Measurements from ENCODE around the gene DICER1.

DICER1 gene

DNA sequence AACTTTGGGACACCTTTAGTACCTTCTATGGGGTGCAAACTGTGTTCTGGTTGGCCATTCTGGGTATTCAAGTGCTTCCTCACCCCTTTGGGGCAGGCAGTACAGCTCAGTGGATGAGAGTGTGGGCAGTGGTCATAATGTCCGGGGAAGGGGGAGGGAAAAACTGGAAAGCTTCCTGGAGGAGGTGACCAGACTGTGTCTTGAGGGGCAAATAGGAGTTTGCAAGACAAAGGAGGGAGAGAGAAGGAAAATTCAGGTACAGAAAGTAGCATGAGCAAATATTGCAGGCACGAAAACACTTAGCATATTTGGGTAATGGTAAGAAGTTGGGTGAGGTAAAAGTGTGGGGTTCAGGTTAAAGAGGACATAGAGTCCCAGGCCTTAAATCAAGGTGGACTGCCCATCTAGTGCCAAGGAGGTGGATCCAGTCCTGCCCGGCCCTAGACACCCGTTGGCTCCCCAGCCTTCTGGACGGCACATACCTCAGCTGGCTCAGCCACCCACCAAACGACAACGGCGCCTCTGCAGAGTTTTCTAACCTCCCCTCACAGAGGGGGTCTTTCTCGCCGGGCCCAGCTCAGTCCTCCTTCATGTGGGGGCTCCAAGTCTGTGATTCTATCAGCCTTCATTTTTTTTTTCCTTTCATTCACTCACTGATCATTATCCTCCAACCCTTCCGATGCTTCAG, 86.4 kb downstream of the DICER1 start:
- POLR2A ChIA-PET = interaction anchor here (0.7 kb wide), 1 partner anchor 16 kb away, joined by 3 read pairs; no protein-coding TSS in a partner anchor
- CTCF ChIA-PET = no interaction called here
- no peak overlapping the region for H3K4me3 ChIP-seq (ENCODE audit: low read depth, low read length)
- no peak for DNase-seq (ENCODE audit: low read depth, low spot score)
- TF ChIP-seq, protein P1, sequence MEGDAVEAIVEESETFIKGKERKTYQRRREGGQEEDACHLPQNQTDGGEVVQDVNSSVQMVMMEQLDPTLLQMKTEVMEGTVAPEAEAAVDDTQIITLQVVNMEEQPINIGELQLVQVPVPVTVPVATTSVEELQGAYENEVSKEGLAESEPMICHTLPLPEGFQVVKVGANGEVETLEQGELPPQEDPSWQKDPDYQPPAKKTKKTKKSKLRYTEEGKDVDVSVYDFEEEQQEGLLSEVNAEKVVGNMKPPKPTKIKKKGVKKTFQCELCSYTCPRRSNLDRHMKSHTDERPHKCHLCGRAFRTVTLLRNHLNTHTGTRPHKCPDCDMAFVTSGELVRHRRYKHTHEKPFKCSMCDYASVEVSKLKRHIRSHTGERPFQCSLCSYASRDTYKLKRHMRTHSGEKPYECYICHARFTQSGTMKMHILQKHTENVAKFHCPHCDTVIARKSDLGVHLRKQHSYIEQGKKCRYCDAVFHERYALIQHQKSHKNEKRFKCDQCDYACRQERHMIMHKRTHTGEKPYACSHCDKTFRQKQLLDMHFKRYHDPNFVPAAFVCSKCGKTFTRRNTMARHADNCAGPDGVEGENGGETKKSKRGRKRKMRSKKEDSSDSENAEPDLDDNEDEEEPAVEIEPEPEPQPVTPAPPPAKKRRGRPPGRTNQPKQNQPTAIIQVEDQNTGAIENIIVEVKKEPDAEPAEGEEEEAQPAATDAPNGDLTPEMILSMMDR (IDR thresholded peaks at IDR 0.05; ENCODE audit: insufficient read depth, low read length, missing control alignments) = no peak

- ChIA-PET POLR2A (no interaction called here), CTCF (no interaction called here)
- TF ChIP-seq, protein P1 (IDR thresholded peaks at IDR 0.05; ENCODE audit: insufficient read depth, low read length, missing control alignments) = no peak
- no peak overlapping the region for H3K4me3 ChIP-seq (ENCODE audit: low read depth, low read length)
- no peak for DNase-seq (ENCODE audit: low read depth, low spot score)
These were observed 87.8 kb downstream of the DICER1 start for GRCh38 chr14:95069547-95069946.

DNA sequence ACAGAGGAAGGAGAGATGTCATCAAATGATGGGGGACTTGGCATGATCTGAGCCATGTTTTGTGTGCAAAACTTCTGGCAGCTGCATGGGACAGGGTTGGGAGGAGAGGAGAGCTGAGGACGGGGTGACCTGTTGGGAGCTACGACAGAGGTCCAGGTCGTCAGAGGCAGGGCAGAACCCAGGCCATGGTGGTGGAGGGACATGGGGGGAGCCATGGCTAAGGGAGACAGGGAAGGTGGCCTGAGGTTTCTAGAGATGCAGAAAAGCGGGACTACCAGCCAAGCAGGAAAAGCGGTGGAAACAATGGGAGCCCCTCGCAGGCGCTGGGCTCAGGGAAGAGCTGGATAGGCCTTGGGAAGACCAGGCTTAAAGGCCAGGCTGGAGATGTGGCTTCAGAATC, 88.3 kb downstream of the DICER1 start:
- CTCF ChIA-PET = no interaction called here
- H3K4me3 ChIP-seq (ENCODE audit: low read depth, low read length) = no peak overlapping the region
- POLR2A ChIA-PET = no interaction called here
- TF ChIP-seq, protein P1 (IDR thresholded peaks at IDR 0.05; ENCODE audit: insufficient read depth, low read length, missing control alignments) = no peak
- no peak for DNase-seq (ENCODE audit: low read depth, low spot score)

GRCh38 chr14:95068521-95068920, 88.8 kb downstream of the DICER1 start:
- H3K4me3 ChIP-seq (ENCODE audit: low read depth, low read length) = no peak overlapping the region
- CTCF ChIA-PET = no interaction called here
- no peak for DNase-seq (ENCODE audit: low read depth, low spot score)
- POLR2A ChIA-PET = no interaction called here
- TF ChIP-seq, protein P1 (IDR thresholded peaks at IDR 0.05; ENCODE audit: insufficient read depth, low read length, missing control alignments) = no peak

DNA sequence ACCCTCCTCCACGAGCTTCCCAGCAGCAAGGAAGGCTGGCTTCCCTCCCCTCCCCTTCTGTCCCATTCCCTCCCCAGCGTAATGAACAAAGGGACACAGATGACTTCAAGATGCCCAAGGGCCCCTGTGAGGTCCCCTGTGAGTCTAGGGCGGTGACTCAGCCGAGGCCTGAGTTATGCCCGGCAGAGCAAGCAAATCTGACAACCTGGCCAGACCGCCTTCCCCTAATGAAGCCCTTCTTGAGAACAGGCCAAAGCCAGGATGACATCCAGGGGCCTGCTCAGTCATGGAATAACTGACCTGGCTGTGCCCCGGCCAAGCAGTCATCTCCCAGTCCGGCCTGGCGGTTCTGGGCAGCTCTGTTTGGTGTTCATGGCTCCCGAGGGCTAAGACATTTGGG, 89.2 kb downstream of the DICER1 start:
- POLR2A ChIA-PET = no interaction called here
- TF ChIP-seq, protein P1 (IDR thresholded peaks at IDR 0.05; ENCODE audit: insufficient read depth, low read length, missing control alignments) = no peak
- CTCF ChIA-PET = no interaction called here
- H3K4me3 ChIP-seq (ENCODE audit: low read depth, low read length) = no peak overlapping the region
- DNase-seq (ENCODE audit: low read depth, low spot score) = no peak

DNA sequence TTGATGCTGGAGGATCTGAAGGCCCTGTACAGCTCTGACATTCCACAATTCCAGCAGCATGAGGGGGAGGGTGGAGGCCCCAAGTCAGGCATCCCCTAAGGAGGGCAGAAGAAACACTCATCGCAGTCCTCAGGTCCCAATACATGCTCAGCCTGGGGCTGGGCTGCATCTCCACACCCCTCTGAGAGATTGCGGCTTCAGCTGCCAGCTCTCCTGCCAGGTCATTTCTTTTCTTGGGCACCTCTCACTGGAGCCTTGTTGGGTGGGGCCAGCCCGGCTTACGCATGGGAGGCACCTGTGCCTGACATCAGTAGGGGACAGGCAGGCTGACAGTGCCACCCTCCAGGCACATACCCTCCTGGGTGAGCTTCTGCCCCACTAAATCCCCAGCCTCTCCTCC, 89.8 kb downstream of the DICER1 start:
- POLR2A ChIA-PET = no interaction called here
- TF ChIP-seq, protein P1 (IDR thresholded peaks at IDR 0.05; ENCODE audit: insufficient read depth, low read length, missing control alignments) = no peak
- H3K4me3 ChIP-seq (ENCODE audit: low read depth, low read length) = no peak overlapping the region
- no peak for DNase-seq (ENCODE audit: low read depth, low spot score)
- CTCF ChIA-PET = no interaction called here
